ENCODE results near the gene A3GALT2. TPM values are rescaled to one million over a fixed set of nuclear protein-coding genes. Genes with fewer than 3 reads are reported as not detected.

Gene A3GALT2
- total and polyA plus RNA-seq, 4 donors, result not detected

GRCh38 chr1:33268457-33268856 is 52.4 kb downstream of the A3GALT2 start (continued):
- no peak for TF ChIP-seq REST (IDR thresholded peaks at IDR 0.05)
- TF ChIP-seq HNF4A (conservative IDR thresholded peaks at IDR 0.05), result no peak
- TF ChIP-seq MAX (IDR thresholded peaks at IDR 0.05), result no peak

GRCh38 chr1:33267468-33268205 is 53.3 kb downstream of the A3GALT2 start:
- WGBS, result 87% methylated on average over 5 of the region's 5 CpGs
- no peaks in the 10 kb centered on the region for H3K27me3 ChIP-seq (ENCODE audit: control insufficient read depth in 4 of 4, insufficient read depth in 4 of 4, low read length in 3 of 4)
- peaks cover 0 to 4% (median 1%) of the 10 kb centered on the region in 4 donors for H3K4me1 ChIP-seq (ENCODE audit: control insufficient read depth in 4 of 4, insufficient read depth in 4 of 4, low read length in 3 of 4)
- H3K27ac ChIP-seq (ENCODE audit: low read depth in 1 of 2, low read length in 2 of 2), result no peak overlapping the region
- no peak overlapping the region for H3K4me3 ChIP-seq (ENCODE audit: low read depth in 1 of 3, low read length in 3 of 3)
- no peak for DNase-seq (ENCODE audit: low spot score)
- H3K9ac ChIP-seq (ENCODE audit: low read depth in 1 of 2, low read length in 2 of 2), result no peak overlapping the region
- no peaks in the 10 kb centered on the region for H3K9me3 ChIP-seq (ENCODE audit: control insufficient read depth in 4 of 4, low read length in 3 of 4)
- peaks cover 0 to 3% (median 0%) of the 10 kb centered on the region in 4 donors for H3K36me3 ChIP-seq (ENCODE audit: control insufficient read depth in 4 of 4, insufficient read depth in 3 of 4, low read depth in 1 of 4, low read length in 3 of 4)
- TF ChIP-seq SP1 (IDR thresholded peaks at IDR 0.05) (no peak), JUND (IDR thresholded peaks at IDR 0.05) (no peak)

- WGBS, result 98% methylated on average over 6 of the region's 6 CpGs
- Histone ChIP-seq H3K27ac (ENCODE audit: low read depth in 1 of 2, low read length in 2 of 2) (no peak overlapping the region), H3K4me1 (ENCODE audit: control insufficient read depth in 4 of 4, insufficient read depth in 4 of 4, low read length in 3 of 4) (peaks cover 0 to 4% (median 1%) of the 10 kb centered on the region in 4 donors), H3K9me3 (ENCODE audit: control insufficient read depth in 4 of 4, low read length in 3 of 4) (no peaks in the 10 kb centered on the region), H3K4me3 (ENCODE audit: low read depth in 1 of 3, low read length in 3 of 3) (no peak overlapping the region), H3K27me3 (ENCODE audit: control insufficient read depth in 4 of 4, insufficient read depth in 4 of 4, low read length in 3 of 4) (no peaks in the 10 kb centered on the region), H3K36me3 (ENCODE audit: control insufficient read depth in 4 of 4, insufficient read depth in 3 of 4, low read depth in 1 of 4, low read length in 3 of 4) (peaks cover 0 to 3% (median 0%) of the 10 kb centered on the region in 4 donors), H3K9ac (ENCODE audit: low read depth in 1 of 2, low read length in 2 of 2) (no peak overlapping the region)
- TF ChIP-seq RAD21 (IDR thresholded peaks at IDR 0.05), result no peak
- no peak for TF ChIP-seq ATF3 (IDR thresholded peaks at IDR 0.05)
- TF ChIP-seq GABPA (IDR thresholded peaks at IDR 0.05 in 1 of 2, conservative IDR thresholded peaks at IDR 0.05 in 1 of 2), result no peak
- TF ChIP-seq NR2F2 (IDR thresholded peaks at IDR 0.05), result no peak
- TF ChIP-seq FOXA2 (IDR thresholded peaks at IDR 0.05), result no peak
- no peak for DNase-seq (ENCODE audit: low spot score)
These were observed 54.1 kb downstream of the A3GALT2 start for GRCh38 chr1:33266766-33267165.
